Activated CD8-positive, alpha-beta memory T cell treated with anti-CD3 and anti-CD28 coated beads, Interleukin-2, amount 50 U/mL, for 1 hour (primary cell): ENCODE results near the gene OPRM1.
"Not testable (repeated sequence)": the region's sequence is repeated elsewhere in the genome, so short reads cannot be mapped to it uniquely, and the experiment has no call there.

ENCODE experiments used
- DNase-seq: peaks from one replicate; pipeline ENCODE4 v3.0.0-alpha.2; 2020; ENCODE audit errors: extremely low read depth

The OPRM1 gene

DNA sequence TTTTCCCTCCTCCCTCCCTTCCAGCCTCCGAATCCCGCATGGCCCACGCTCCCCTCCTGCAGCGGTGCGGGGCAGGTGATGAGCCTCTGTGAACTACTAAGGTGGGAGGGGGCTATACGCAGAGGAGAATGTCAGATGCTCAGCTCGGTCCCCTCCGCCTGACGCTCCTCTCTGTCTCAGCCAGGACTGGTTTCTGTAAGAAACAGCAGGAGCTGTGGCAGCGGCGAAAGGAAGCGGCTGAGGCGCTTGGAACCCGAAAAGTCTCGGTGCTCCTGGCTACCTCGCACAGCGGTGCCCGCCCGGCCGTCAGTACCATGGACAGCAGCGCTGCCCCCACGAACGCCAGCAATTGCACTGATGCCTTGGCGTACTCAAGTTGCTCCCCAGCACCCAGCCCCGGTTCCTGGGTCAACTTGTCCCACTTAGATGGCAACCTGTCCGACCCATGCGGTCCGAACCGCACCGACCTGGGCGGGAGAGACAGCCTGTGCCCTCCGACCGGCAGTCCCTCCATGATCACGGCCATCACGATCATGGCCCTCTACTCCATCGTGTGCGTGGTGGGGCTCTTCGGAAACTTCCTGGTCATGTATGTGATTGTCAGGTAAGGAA lies at the start of gene OPRM1:
TSS of gene OPRM1 (plus strand) at position 10 of the 612 bp plus-strand sequence. CDS start at position 315, 305 bp downstream.
- DNase-seq, result no peak

DNA sequence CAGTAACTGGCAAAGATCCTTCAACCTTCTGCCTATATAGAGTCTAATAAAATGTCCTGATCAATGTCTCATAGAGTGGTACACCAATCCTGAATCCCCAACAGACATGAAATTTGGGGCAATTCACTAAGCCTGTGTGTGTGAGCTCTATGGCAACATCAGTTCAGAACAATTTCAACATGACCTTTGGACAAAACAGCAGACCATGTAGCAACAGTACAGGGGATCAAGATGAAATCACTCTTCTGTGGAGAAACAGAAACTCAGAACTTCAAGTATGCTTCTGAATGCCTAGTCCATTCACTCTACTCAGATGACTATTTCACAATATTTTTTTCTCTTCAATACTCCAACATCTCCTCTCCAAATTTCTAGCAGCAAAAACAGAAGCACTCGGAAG lies 49.1 kb upstream of the OPRM1 start:
- no peak for DNase-seq

DNA sequence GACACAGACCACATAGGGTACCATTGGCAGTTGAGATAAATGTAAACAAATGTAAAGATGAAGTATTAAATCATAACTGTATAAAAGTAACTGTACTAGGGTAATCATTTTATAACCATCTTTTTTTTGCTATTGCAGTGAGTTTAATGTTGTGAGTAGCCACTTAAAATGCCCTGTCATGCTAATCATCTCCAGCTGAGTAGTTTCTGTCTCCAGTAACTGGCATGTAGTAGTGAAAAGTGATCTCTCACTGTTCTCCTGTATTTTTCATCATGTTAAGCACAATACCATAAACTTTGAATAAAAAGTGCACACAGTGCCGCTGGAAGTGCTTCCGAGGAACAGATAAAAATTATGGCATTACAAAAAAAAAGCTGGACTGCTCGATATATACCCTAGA lies 45.0 kb upstream of the OPRM1 start:
- no peak for DNase-seq

DNA sequence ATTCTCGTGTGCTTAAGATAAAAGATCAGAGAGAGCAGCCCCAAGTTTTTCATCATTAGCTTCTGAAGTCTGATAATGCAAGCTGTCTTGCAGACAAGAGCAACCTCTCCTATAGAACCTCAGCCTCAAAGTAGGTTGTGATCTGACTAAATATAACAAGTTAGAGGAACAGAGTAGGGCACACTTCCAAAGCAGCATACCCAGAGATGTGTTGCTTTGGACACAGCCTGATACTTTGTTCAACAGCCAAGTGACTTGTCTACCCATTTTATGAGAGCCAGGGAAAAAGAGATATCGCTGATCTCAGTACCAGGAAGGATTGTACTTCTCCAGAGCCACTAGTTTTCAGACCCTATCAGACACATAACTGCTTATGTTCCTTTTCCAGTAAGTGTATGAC lies 44.2 kb upstream of the OPRM1 start:
- DNase-seq, result no peak

DNA sequence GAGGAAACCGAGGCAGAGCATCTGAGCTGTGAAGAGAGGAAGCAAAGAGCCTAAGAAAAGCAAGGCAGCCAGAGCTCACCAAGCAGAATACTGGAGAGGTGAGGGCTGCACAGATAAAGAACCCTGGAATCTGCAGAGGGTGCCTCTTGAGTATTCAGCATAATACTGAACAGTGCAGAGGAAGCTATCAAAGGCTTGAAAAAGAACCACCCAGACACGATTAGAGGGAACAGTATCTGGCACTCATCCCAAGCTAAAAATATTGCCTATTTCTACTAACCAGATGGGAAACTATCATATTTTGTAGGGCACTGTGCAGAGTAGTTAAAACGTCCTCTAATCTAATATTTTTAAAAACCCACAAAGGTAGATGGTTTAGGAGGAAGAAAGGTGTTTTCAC lies 41.8 kb upstream of the OPRM1 start:
- no peak for DNase-seq

DNA sequence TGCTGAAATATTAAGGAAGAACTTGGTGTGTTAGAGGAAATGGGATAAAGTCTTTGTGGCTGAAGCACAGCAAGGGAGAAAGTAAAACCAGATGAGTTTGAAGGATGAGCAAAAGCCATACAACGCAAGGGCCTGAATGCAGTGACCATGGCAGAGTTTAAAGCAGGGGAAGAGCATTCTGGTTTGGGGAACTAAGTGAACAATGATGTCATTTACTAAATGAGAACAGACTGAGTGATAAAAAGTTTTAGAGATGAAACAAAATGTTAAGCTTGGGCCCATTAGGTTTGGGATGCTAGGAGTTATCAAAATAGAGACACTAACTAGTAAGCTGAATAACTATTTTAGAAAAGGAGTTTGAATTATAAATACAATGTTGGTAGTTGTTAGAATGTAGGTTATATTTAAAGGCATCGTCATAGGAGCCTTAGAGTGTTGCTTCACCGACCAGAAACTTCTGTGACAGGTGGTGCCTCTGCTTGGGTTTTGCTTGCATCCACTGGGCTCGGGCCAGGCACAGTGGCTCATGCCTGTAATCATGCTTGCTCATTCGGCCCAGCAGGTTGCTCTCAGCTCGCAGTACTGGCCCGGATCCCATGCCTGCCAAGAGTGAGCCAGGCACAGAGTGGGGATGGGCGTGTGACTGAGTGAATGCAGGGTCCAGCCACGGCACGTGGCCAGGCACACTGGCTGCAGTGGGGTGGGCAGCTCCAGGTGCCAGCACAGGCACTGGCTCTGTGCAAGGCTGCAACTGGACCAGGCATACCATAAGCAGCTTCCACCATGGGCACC lies 37.4 kb upstream of the OPRM1 start:
- DNase-seq, result no peak

DNA sequence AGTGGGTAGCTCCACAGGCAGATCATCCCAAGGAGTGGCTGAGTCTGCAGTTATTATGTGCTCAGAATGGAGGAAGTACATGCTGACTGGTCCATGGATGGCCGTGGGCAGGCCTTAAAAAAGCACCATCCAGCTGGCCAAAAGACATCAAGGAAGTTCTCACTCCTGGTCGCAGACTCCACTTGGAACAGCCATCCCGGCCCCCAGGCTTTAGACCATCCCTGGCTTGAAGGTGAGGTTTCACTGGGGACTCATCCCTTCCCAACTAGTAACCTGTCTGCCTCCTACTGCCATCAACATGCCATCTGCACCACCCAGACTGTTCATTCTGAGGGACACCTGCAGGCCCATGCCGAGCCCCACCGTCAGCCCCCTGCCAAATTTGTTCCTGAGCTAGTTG lies 36.1 kb upstream of the OPRM1 start:
- DNase-seq, result no peak

DNA sequence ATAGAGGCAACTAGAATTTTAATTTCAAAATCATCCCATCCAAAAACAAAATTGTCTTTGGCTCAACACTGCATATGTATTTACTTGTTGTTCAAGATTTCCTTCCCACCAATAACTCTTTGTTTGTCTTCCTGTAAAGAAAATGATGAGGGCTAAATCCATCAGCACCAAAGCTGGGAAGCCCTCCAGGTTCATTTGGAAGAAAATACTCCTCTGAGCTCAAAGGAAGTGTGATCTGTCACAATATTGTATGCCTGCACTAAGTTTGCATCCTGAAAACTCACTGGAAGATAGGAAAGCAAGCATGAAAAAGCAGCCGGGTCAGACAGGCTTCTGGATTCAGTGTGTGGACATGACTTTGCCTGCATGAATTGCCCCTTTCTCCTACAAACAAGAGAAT lies 28.7 kb upstream of the OPRM1 start:
- no peak for DNase-seq

DNA sequence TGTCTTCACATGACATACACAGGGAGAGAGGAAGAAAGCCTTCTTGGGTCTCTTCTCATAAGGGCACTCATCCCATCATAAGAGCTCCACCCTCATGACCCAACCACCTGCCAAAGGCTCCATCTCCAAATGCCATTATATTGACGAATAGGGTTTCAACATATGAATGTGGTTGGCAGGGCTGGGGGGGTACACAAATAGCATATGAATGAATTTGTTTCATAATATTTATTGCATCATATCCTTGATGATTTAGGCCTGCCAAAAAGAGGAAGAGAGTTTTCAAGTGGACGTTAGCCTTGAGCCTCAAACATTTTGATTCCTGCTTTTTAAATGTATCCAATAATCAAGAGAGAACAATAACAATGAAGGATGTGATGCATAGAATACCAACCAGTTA lies 26.2 kb upstream of the OPRM1 start:
- no peak for DNase-seq

DNA sequence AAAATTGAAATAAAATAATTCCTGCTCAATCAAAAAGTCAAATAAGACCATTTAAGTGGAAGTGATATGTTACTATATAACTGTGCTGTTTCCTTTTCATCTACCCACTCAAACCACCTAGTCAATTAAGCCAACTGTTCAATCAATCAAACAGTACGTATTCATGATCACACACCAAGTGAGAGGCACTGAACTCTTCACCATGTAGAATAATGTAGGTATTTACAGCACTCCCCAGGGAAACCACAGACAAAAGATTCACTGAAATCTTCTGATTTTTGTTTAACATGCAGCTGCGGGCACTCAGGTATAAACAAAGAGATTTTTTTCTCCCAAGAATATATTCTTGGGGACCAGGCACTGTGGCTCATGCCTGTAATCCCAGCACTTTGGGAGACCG lies 21.3 kb upstream of the OPRM1 start:
- DNase-seq, result no peak

DNA sequence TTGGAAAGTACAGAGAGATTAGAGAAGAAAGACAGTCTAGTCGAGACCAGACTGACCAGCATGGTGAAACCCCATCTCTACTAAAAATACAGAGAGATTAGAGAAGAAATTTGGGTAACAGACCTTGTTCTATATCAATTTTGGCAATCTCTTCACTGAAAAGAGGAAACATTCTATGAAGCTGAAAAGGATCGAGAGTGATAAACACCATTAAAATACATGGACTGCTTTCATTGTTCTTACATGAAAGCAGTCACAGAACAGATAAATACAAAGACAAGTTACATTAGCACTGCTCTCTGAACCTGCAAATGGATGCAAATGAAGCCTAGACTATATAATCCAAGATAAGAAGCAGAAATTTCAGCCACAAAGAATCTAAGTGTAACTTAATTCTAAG lies 8.4 kb upstream of the OPRM1 start:
- no peak for DNase-seq

DNA sequence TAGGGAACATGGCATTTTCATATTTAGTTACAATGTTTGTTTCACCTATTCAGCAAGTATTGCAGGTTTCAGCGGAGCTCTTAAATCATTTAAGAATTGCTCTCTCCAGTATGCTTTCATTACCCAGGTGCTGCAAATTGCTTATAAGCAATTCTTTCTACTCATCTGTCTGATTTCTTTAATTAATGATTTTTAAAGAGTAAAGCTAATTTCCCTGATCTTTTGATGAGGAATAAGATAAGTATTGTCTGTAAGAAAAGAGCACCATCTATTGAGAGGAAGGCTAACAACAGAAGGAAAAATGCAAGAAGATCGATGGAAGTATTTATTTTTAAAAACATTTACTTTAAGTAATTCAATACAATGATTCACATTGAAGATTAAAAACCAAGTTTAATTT lies 2.0 kb downstream of the OPRM1 start:
- DNase-seq, result no peak

DNA sequence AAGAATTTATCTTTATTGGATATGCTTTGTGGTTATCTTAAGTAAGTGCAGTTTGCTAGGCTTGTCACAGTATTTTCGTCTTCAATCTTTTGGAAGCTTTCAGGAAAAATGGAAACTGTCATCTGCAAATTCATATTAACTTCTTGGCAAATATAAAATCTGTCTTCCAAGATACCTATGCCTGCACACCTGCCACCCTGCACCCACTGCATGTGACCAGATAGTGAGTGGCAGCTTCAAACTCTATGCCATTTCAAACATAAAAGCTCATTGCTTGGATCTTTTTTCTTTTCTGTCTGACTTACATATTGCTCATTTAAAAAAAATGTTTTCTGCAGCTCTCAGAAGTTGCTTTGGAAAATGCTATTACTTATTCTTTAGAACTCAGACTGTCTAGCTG lies 14.1 kb downstream of the OPRM1 start:
- DNase-seq, result no peak

DNA sequence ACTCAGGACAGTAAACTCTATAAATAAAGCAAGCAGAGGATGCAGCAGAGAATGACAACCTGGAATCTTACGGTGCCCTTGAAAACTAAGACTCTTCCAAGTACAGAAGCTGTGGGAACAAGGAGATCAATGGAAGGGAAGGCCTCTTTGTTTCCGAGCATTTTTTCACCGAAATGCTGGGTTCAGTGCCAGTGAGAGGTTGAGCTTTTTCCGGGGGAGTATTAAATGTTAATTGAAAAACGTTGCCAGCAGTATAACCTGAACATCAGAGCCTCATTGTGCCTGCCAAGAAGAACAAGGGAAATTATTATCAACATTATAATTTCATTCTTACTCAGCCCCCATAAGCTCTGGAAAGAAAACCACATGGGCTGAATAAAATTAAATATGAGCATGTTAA lies 17.5 kb downstream of the OPRM1 start:
- DNase-seq, result no peak

DNA sequence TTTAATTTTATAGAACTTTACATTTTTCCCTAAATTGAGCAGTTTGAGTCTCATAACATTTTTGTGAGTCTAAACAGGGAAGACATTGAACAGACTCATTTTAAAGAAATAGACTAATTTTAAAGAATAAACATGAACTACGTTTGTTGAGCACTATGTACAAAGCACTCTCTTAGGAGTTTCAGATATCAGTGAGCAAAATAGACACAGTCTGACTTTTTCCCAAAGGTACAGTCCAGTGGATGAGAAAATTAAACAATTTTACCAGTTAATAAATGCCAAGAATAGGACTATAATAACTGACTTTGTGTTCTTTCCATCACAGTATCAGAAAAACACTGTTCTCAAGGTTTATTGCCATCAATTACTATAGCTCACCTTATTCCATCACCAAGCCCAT lies 18.1 kb downstream of the OPRM1 start:
- no peak for DNase-seq

DNA sequence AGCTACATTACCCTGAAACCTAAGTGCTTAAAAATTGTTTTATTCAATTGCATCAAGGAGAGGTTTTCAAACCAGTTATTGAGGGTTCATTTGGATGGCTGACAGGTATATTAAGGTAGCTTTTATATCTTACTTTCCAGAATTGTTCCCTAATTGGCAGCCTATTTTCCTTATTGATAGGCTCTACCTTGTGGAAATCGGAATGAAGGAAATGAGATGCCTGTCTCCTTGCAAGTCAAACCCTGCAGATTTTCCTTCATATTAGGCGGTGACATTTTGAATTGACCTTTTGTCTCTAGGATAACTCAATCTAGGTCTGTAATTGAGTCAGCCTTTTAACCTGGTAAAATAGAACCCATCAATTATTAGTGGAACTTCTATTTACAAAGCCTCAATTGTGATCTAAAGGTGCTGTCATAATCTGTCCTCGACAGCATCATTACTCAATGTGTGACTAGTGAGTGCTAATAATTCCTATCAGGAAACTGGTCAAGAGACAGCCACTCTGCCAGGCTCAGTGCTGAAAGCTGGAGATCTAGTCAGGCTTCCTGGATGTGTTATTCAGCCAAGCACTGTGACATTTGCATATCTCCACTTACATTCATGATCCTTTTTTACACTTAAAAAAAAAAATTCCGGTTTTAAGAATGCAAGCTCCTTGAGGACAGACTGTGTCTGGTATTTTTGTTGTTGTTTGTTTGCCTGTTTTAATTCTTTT lies 20.1 kb downstream of the OPRM1 start:
- DNase-seq, result no peak

DNA sequence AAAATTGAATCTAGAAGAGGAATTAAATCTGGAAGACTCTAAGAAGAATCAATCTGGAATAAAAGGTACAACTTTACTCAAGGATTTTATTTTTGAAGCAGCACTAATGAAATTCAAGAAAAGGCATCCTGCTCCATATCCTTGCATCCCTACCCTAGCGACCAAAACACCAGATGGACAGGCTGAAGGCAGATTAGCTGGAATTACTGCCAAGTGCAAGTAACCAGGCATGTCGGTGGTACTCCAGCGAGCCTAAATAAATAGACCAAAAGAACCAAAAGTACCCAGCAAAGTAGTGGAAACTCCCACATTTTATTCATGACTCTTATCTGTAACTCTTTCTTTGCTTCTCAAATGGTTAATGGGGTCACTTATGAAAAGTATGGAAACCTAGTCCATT lies 21.0 kb downstream of the OPRM1 start:
- no peak for DNase-seq

DNA sequence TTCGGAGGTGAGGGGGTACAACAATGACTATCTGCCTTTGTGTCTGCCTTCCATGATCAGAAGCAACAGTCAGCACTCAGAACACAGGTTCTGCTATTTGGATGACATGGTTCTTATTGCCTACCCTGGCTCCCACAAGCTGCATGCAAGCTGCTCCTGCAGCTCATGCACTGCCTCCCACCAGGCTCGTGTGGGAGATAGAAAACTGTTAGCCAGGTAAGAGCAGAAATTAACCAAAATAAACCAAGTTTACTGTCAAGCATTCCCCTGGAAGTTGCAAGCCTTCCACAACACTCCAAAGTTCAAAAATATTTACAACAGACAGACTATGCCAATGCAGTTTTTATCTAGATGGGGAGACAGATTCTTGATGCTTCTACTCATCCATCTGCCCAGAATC lies 31.0 kb downstream of the OPRM1 start:
- DNase-seq, result no peak

DNA sequence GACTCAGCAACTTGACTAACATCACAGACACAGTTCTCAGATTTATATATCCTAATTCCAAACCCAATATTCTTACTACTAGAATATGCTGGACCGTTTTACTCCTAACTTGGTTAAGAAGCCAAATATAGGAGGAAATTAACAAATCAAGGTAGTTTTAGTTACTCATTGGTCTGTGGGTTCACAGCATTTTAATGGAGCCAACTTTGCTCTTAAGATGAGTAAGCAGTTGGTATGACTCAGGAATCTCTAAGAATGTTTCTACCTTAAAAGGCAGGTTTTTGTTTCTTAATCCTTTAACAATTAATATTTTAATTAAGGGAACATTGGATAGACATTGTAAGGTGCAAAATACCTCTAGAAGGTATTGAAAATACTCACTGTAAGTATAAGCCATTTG lies 31.6 kb downstream of the OPRM1 start:
- DNase-seq, result no peak

DNA sequence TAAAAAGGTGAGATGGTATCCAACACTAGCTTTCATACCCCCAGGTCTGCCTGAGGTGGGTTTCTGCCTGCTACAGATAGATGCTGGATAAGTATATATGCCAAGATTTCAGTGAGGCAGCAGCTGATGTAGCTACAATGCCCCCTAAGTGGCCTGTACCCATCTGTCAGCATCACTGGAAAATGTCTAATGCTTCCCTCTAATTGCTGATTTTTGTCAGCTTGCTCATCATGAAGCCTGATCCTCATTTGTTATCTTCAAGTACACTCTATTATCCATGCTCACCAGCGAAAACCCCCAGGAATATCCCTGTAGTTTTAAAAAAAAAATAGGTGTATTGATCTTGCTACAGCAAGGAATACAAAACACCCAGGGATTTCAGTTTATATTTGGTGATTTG lies 32.2 kb downstream of the OPRM1 start:
- DNase-seq, result no peak

DNA sequence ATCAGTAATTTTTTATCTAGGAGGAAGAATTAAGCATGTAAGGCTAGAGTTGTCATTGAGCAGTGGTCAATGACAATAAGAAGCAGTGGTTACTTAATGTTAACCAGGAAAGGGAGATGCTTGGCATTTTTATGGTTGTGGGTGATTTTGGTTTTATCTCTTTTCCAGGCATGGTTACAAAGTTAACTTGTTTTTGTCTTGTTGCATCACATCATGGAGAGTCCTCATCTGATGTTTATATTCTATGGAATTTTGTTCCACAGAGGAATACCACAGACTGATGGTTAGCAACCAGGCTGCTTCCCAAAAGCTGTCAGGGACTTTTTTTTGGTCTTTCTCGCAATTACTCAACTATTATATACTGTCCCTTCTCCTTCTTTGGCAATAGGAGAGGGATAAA lies 32.7 kb downstream of the OPRM1 start:
- DNase-seq, result no peak

DNA sequence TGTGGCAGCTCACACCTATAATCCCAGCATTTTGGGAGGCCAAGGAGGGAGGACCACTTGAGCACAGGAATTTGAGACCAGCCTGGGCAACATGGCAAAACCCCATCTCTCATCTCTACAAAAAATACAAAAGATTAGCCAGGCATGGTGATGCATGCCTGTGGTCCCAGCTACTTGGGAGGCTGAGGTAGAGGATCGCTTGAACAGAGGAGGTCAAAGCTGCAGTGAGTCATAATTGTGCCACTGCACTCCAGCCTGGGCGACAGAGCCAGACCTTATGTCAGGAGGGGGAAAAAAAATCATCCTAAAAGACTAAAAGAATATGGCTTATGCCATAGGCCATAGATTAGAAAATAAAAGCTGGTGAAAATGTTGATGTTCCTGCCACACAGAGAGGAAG lies 39.6 kb downstream of the OPRM1 start:
- not testable (repeated sequence) for DNase-seq
